Fibroblast of lung (primary cell): Measurements from ENCODE around the gene SPATA2L. TPM values are rescaled to one million over a fixed set of nuclear protein-coding genes. Genes with fewer than 3 reads are reported as not detected.

Source experiments
- DNase-seq, 2 donors: peaks; one replicate each; pipeline versions ENCODE4 v3.0.0 to v3.0.0-alpha.2; 2010; ENCODE audit warnings: low read depth in 2 of 2
- H2AFZ ChIP-seq: 2 replicates; pipeline ENCODE4 v1.5.1; 2012; ENCODE audit warnings: low read length, control low read depth, inconsistent platforms
- H3K27ac ChIP-seq: 2 replicates; pipeline ENCODE4 v1.5.1; 2011; ENCODE audit warnings: low read length, control low read depth; ENCODE audit not compliant: insufficient read depth
- H3K27me3 ChIP-seq: 2 replicates; pipeline ENCODE4 v1.5.1; 2011; ENCODE audit warnings: mild to moderate bottlenecking, low read length; ENCODE audit not compliant: control insufficient read depth, insufficient read depth
- H3K36me3 ChIP-seq: 2 replicates; pipeline ENCODE4 v1.5.1; 2011; ENCODE audit warnings: low read length; ENCODE audit not compliant: control insufficient read depth, insufficient read depth
- H3K4me1 ChIP-seq: 2 replicates; pipeline ENCODE4 v1.5.1; 2011; ENCODE audit warnings: low read length; ENCODE audit not compliant: control insufficient read depth, insufficient read depth; ENCODE audit errors: extremely low read depth
- H3K4me2 ChIP-seq: 2 replicates; pipeline ENCODE4 v1.5.1; 2011; ENCODE audit warnings: low read length, control low read depth; ENCODE audit not compliant: insufficient read depth; ENCODE audit errors: extremely low read depth
- H3K4me3 ChIP-seq, 4 experiments: fragments of 200-600 bp in 1 of 4; sonication (generic) in 1 of 4; replicated peaks in 1 of 4; 2 replicates each; pipeline ENCODE4 v1.5.1; 2011 to 2016; ENCODE audit warnings: low read length in 4 of 4, low read depth in 3 of 4, mild to moderate bottlenecking in 3 of 4, control low read depth in 2 of 4, inconsistent platforms in 1 of 4, mixed read lengths in 1 of 4; ENCODE audit not compliant: insufficient read depth in 1 of 4; ENCODE audit errors: control extremely low read depth in 1 of 4
- H3K79me2 ChIP-seq: 2 replicates; pipeline ENCODE4 v1.5.1; 2012; ENCODE audit warnings: mild to moderate bottlenecking, low read length, inconsistent platforms; ENCODE audit not compliant: control insufficient read depth, insufficient read depth
- H3K9ac ChIP-seq: 2 replicates; pipeline ENCODE4 v1.5.1; 2011; ENCODE audit warnings: mild to moderate bottlenecking, low read length, control low read depth; ENCODE audit not compliant: insufficient read depth
- H3K9me3 ChIP-seq: 2 replicates; pipeline ENCODE4 v1.5.1; 2012; ENCODE audit warnings: low read depth, low read length; ENCODE audit not compliant: control insufficient read depth, insufficient read depth
- H4K20me1 ChIP-seq: 2 replicates; pipeline ENCODE4 v1.5.1; 2011; ENCODE audit warnings: low read length; ENCODE audit not compliant: control insufficient read depth, insufficient read depth; ENCODE audit errors: extremely low read depth
- EZH2 ChIP-seq: IDR thresholded peaks from 2 replicates; pipeline ENCODE4 v1.5.1; 2012; ENCODE audit warnings: low read length, control low read depth, mild to moderate bottlenecking; ENCODE audit errors: missing control alignments
- polyA plus RNA-seq, 2 donors: library from polyadenylated mRNA; depleted of rRNA in 1 of 2; stranded (reverse) in 1 of 2; unstranded in 1 of 2; fragments of >200 nt; gene quantifications; 2 replicates each; pipeline ENCODE4 v1.2.1, GENCODE V29; 2011 to 2012; ENCODE audit warnings: missing spikeins in 1 of 2
- total RNA-seq: library from RNA; depleted of rRNA; stranded (reverse); fragments of >200 nt; gene quantifications from 2 replicates; pipeline ENCODE4 v1.2.1, GENCODE V29; 2014
- TF ChIP-seq, protein P1 (sequence below), 2 donors: IDR thresholded peaks in 1 of 2; conservative IDR thresholded peaks in 1 of 2; 1 replicate in 1 of 2; 2 replicates in 1 of 2; pipeline ENCODE4 v1.5.1; 2011 to 2012; ENCODE audit warnings: low read length in 2 of 2, control low read depth in 1 of 2, inconsistent platforms in 1 of 2, low read depth in 1 of 2, mild to moderate bottlenecking in 1 of 2

SPATA2L gene
- total and polyA plus RNA-seq, 2 donors (not counting 1 experiment from before 2014, with no cell fraction given), result 1.7 to 7.3 TPM

DNA sequence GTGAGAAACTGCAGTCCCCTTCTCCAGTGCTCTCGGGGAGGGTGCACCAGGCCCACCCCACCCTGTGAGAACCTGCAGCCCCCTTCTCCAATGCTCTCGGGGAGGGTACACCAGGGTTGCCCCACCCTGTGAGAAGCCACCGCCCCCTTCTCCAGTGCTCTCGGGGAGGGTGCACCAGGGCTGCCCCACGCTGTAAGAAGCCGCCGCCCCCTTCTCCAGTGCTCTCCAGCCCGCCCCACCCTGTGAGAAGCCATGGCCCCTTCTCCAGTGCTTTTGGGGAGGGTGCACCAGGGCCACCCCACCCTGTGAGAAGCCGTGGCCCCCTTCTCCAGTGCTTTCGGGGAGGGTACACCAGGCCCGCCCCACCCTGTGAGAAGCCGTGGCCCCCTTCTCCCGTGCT, 31.8 kb downstream of the SPATA2L start:
- Histone ChIP-seq H3K27me3 (no peaks in the 10 kb centered on the region), H4K20me1 (no peaks in the 10 kb centered on the region), H3K27ac (no peak overlapping the region), H2AFZ (no peak overlapping the region), H3K4me3 (no peak overlapping the region), H3K4me2 (no peak overlapping the region), H3K36me3 (no peaks in the 10 kb centered on the region), H3K9me3 (no peaks in the 10 kb centered on the region), H3K4me1 (no peaks in the 10 kb centered on the region), H3K9ac (no peak overlapping the region), H3K79me2 (no peaks in the 10 kb centered on the region)
- TF ChIP-seq, protein P1, sequence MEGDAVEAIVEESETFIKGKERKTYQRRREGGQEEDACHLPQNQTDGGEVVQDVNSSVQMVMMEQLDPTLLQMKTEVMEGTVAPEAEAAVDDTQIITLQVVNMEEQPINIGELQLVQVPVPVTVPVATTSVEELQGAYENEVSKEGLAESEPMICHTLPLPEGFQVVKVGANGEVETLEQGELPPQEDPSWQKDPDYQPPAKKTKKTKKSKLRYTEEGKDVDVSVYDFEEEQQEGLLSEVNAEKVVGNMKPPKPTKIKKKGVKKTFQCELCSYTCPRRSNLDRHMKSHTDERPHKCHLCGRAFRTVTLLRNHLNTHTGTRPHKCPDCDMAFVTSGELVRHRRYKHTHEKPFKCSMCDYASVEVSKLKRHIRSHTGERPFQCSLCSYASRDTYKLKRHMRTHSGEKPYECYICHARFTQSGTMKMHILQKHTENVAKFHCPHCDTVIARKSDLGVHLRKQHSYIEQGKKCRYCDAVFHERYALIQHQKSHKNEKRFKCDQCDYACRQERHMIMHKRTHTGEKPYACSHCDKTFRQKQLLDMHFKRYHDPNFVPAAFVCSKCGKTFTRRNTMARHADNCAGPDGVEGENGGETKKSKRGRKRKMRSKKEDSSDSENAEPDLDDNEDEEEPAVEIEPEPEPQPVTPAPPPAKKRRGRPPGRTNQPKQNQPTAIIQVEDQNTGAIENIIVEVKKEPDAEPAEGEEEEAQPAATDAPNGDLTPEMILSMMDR (conservative IDR thresholded peaks at IDR 0.05 in 1 of 2, IDR thresholded peaks at IDR 0.05 in 1 of 2; ENCODE audit: low read depth in 1 of 2, low read length in 2 of 2), result no peak
- TF ChIP-seq EZH2, result no peak
- no peak for DNase-seq

DNA sequence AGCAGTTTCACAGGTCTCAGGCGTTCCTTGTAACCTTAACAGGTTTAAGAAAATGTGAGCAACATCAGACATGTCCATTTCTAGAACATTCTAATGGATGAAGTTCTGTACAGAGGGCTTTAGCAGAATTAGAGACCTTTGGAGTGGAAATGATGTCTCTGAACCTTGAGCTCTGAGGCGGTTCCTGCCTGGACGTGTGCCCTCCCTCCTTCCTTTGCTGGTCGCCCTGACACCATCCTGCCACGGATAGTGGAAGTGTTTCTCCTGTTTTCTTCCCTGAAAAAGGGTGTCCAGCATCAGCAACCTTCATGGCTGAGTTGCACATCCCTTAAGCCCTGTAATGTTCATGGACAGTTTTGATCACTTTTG, 32.7 kb downstream of the SPATA2L start:
- H3K27me3 ChIP-seq, result no peaks in the 10 kb centered on the region
- no peaks in the 10 kb centered on the region for H3K79me2 ChIP-seq
- H3K9me3 ChIP-seq, result no peaks in the 10 kb centered on the region
- H3K4me3 ChIP-seq, result no peak overlapping the region
- H2AFZ ChIP-seq, result no peak overlapping the region
- TF ChIP-seq, protein P1 (conservative IDR thresholded peaks at IDR 0.05 in 1 of 2, IDR thresholded peaks at IDR 0.05 in 1 of 2; ENCODE audit: low read depth in 1 of 2, low read length in 2 of 2), result no peak
- TF ChIP-seq EZH2, result no peak
- no peaks in the 10 kb centered on the region for H4K20me1 ChIP-seq
- no peak overlapping the region for H3K4me2 ChIP-seq
- no peak overlapping the region for H3K9ac ChIP-seq
- H3K4me1 ChIP-seq, result no peaks in the 10 kb centered on the region
- no peak for DNase-seq
- H3K27ac ChIP-seq, result no peak overlapping the region
- H3K36me3 ChIP-seq, result no peaks in the 10 kb centered on the region

DNA sequence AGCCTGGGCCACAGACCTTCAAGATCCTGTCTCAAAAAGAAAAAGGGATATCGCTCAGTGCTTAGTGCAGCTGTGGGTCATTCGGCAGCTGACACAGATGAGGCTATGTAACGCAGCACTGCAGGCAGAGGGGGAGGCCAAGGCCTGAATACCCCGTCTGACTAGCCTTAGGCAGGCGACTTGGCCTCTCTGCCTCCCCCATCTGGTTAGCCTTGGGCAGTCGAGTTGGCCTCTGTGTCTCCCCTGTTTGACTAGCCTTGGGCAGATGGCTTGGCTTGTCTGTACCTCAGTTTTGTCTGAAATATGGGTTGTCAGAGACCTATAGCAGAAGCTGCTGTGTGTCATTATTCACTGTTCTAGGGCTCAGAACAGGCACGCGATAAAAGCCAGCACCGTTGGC, 33.9 kb downstream of the SPATA2L start:
- H3K9me3 ChIP-seq, result no peaks in the 10 kb centered on the region
- no peak overlapping the region for H3K4me2 ChIP-seq
- H3K4me1 ChIP-seq, result no peaks in the 10 kb centered on the region
- peaks cover 2% of the 10 kb centered on the region for H3K36me3 ChIP-seq
- H3K27ac ChIP-seq, result no peak overlapping the region
- no peaks in the 10 kb centered on the region for H3K27me3 ChIP-seq
- H3K79me2 ChIP-seq, result no peaks in the 10 kb centered on the region
- TF ChIP-seq, protein P1 (conservative IDR thresholded peaks at IDR 0.05 in 1 of 2, IDR thresholded peaks at IDR 0.05 in 1 of 2; ENCODE audit: low read depth in 1 of 2, low read length in 2 of 2), result no peak
- TF ChIP-seq EZH2, result no peak
- H2AFZ ChIP-seq, result no peak overlapping the region
- no peak overlapping the region for H3K9ac ChIP-seq
- H4K20me1 ChIP-seq, result no peaks in the 10 kb centered on the region
- no peak for DNase-seq
- no peak overlapping the region for H3K4me3 ChIP-seq
